GM12873 (cell line): ENCODE results near the gene CACNA2D2.

Source experiments
- CTCF ChIP-seq: IDR thresholded peaks from 2 replicates; pipeline ENCODE4 v1.5.1; 2012; ENCODE audit warnings: low read depth, mild to moderate bottlenecking, moderate library complexity, low read length, control low read depth; ENCODE audit not compliant: insufficient read depth; ENCODE audit errors: missing control alignments

CACNA2D2 gene

GRCh38 chr3:50533807-50534461 is 30.5 kb upstream of the CACNA2D2 start:
- TF ChIP-seq CTCF, result no peak

- TF ChIP-seq CTCF, result no peak
Measured at GRCh38 chr3:50533316-50533715, 29.9 kb upstream of the CACNA2D2 start.

- TF ChIP-seq CTCF, result no peak
Measured at GRCh38 chr3:50532062-50532705, 28.8 kb upstream of the CACNA2D2 start.

- no peak for TF ChIP-seq CTCF
Measured at GRCh38 chr3:50531201-50531600, 27.8 kb upstream of the CACNA2D2 start.

GRCh38 chr3:50530001-50530970 is 26.9 kb upstream of the CACNA2D2 start:
- TF ChIP-seq CTCF, result no peak

- no peak for TF ChIP-seq CTCF
Measured at GRCh38 chr3:50525987-50526386, 22.6 kb upstream of the CACNA2D2 start.
